HL-60 (cell line): ENCODE data around the gene HTR4.

Experiments used
- DNase-seq, 2 experiments: peaks; one replicate each; pipeline ENCODE4 v3.0.0-alpha.2; 2010 to 2020; ENCODE audit warnings: low read depth in 1 of 2, low spot score in 1 of 2
- H3K27ac ChIP-seq: fragments of 250-450 bp; sonication (Bioruptor Pico); replicated peaks from 2 replicates; pipeline ENCODE4 v1.5.1; 2020; ENCODE audit warnings: mild to moderate bottlenecking, moderate library complexity
- H3K27me3 ChIP-seq: fragments of 250-450 bp; sonication (Bioruptor Pico); 2 replicates; pipeline ENCODE4 v1.5.1; 2021; ENCODE audit warnings: mild to moderate bottlenecking, moderate library complexity; ENCODE audit not compliant: insufficient read depth, poor library complexity, severe bottlenecking
- H3K4me3 ChIP-seq: replicated peaks from 2 replicates; pipeline ENCODE4 v1.5.1; 2011; ENCODE audit warnings: mild to moderate bottlenecking, control low read depth, low read length; ENCODE audit not compliant: insufficient read depth
- GABPA ChIP-seq: IDR thresholded peaks from 2 replicates; pipeline ENCODE4 v1.6.1; 2012; ENCODE audit warnings: low read depth
- POLR2AphosphoS5 ChIP-seq: IDR thresholded peaks from 2 replicates; pipeline ENCODE4 v1.6.1; 2012; ENCODE audit warnings: low read depth
- SPI1 ChIP-seq: IDR thresholded peaks from 2 replicates; pipeline ENCODE4 v1.6.1; 2012; ENCODE audit warnings: low read depth, mild to moderate bottlenecking, borderline replicate concordance
- TF ChIP-seq, protein P1 (sequence below): IDR thresholded peaks from 2 replicates; pipeline ENCODE4 v1.6.1; 2012; ENCODE audit warnings: low read depth; ENCODE audit not compliant: insufficient replicate concordance
- TF ChIP-seq, protein P2 (sequence below): IDR thresholded peaks from one replicate; pipeline ENCODE4 v1.5.1; 2011; ENCODE audit warnings: low read length, control low read depth, inconsistent platforms; ENCODE audit not compliant: insufficient read depth

Gene HTR4

DNA sequence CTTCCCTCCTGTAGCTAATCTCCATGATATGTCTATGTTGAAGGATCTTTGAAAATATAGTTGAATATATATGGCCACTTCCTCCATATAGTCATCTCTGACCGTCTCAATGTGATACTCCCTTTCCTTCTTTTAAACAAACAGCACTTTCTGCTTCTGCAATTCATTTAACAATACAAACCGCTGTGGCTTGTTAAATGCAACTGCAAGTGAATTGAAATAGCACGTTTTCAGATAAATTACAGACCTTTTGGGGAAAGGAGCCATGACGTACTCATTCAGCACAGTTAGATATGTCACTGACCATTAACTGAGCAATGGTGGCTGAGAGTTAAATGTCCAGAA is 188.1 kb downstream of the HTR4 start:
- no peak for DNase-seq
- TF ChIP-seq, protein P1, sequence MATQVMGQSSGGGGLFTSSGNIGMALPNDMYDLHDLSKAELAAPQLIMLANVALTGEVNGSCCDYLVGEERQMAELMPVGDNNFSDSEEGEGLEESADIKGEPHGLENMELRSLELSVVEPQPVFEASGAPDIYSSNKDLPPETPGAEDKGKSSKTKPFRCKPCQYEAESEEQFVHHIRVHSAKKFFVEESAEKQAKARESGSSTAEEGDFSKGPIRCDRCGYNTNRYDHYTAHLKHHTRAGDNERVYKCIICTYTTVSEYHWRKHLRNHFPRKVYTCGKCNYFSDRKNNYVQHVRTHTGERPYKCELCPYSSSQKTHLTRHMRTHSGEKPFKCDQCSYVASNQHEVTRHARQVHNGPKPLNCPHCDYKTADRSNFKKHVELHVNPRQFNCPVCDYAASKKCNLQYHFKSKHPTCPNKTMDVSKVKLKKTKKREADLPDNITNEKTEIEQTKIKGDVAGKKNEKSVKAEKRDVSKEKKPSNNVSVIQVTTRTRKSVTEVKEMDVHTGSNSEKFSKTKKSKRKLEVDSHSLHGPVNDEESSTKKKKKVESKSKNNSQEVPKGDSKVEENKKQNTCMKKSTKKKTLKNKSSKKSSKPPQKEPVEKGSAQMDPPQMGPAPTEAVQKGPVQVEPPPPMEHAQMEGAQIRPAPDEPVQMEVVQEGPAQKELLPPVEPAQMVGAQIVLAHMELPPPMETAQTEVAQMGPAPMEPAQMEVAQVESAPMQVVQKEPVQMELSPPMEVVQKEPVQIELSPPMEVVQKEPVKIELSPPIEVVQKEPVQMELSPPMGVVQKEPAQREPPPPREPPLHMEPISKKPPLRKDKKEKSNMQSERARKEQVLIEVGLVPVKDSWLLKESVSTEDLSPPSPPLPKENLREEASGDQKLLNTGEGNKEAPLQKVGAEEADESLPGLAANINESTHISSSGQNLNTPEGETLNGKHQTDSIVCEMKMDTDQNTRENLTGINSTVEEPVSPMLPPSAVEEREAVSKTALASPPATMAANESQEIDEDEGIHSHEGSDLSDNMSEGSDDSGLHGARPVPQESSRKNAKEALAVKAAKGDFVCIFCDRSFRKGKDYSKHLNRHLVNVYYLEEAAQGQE: no peak
- TF ChIP-seq SPI1 (peak; percentile 34; the same call in 1 of the 2 replicates), POLR2AphosphoS5 (no peak), GABPA (no peak)
- TF ChIP-seq, protein P2, sequence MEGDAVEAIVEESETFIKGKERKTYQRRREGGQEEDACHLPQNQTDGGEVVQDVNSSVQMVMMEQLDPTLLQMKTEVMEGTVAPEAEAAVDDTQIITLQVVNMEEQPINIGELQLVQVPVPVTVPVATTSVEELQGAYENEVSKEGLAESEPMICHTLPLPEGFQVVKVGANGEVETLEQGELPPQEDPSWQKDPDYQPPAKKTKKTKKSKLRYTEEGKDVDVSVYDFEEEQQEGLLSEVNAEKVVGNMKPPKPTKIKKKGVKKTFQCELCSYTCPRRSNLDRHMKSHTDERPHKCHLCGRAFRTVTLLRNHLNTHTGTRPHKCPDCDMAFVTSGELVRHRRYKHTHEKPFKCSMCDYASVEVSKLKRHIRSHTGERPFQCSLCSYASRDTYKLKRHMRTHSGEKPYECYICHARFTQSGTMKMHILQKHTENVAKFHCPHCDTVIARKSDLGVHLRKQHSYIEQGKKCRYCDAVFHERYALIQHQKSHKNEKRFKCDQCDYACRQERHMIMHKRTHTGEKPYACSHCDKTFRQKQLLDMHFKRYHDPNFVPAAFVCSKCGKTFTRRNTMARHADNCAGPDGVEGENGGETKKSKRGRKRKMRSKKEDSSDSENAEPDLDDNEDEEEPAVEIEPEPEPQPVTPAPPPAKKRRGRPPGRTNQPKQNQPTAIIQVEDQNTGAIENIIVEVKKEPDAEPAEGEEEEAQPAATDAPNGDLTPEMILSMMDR: no peak
- H3K4me3 ChIP-seq: no peak overlapping the region
- H3K27ac ChIP-seq: 0 out of 2 replicates have a peak overlapping the region, but pooled peaks have one; percentile 0
- no peaks in the 10 kb centered on the region for H3K27me3 ChIP-seq

DNA sequence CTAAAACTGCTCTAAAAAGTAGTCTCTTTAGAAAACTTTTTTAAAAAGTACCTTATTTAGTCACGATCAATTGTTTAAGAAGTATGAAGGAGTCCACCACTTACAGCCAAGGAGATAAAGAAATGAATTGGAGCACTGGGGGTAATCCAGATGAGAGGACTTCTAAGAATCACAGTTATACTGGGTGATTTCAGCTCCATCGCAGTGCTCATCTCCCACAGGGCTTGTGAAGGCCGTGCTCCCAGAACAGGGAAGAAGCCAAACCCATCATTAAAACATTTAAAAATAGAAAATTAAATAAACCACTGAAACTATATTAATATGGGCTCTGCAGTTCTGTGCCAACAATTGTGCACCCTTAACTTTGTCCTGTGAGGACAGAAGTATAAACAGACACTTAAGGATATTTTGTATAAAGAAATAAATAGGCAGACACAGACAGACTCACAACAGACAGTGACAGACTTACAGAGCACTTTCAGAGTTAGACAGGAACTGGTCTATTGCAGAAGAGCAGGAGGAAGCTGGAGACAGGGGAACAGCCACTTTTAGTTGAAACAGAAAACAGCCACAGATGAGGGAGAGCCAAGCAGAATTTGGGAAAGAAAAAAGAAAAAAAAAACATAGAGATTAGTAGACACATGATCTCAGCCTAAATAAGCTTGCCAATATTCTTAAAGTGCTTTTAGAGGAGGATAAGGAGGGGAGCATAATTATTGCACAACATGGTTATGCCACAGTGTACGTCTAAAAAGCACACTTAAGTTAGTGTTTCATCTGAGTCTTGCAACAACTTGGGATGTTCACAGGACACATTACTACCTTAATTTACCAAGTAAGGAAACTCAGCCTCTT is 188.7 kb downstream of the HTR4 start:
- H3K27ac ChIP-seq: peak overlapping the region; percentile 3; the same call in 1 of the 2 replicates
- TF ChIP-seq SPI1: peak; percentile 71; the same call in 1 of the 2 replicates
- TF ChIP-seq, protein P2: no peak
- no peaks in the 10 kb centered on the region for H3K27me3 ChIP-seq
- peak in 1 of 2 experiments; percentile 50 for DNase-seq
- H3K4me3 ChIP-seq: no peak overlapping the region

DNA sequence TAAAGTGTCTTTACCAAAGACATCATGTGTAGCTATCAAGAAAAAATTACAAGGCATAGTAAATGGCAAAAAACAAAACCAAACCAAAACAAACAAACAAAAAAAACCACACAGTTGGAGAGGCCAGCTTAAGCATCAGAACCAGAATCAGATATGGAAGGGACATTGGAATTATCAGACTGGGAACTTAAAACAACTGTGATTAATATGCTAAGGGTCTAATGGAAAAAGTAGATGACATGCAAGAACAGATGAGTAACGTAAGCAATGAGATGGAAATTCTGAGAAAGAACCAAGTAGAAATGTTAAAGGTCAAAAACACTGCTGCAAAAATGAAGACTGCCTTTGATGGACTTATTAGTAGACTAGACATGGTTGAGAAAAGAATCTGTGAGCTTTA is 194.7 kb downstream of the HTR4 start:
- DNase-seq: no peak
- no peak for TF ChIP-seq GABPA
- TF ChIP-seq, protein P1: no peak
- TF ChIP-seq, protein P2: no peak

More for the DNA sequence above, 194.7 kb downstream of the HTR4 start:
- Histone ChIP-seq H3K27me3 (no peaks in the 10 kb centered on the region), H3K27ac (no peak overlapping the region), H3K4me3 (no peak overlapping the region)
